ENCODE results near the gene EIF2AK2.

EIF2AK2 gene

DNA sequence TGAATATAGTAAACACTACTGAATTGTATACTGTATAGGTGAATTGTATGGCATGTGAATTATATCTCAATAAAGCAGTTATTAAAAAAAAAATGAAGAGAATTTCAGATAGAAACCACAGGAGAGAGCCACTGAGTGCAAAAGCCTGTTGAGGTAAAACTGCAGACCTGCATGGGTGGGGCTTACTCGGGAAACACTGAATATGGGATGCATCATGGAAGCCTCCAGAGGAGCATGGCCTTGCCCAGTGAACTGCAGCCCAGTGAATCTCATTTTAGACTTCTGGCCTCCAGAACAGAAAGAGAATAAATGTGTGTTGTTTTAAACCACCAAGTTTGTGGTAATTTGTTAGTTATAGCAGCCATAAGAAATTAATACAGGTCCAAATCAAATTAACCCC is 56.7 kb downstream of the EIF2AK2 start:
- DNase-seq (ENCODE audit: low read depth in 2 of 2): no peak

DNA sequence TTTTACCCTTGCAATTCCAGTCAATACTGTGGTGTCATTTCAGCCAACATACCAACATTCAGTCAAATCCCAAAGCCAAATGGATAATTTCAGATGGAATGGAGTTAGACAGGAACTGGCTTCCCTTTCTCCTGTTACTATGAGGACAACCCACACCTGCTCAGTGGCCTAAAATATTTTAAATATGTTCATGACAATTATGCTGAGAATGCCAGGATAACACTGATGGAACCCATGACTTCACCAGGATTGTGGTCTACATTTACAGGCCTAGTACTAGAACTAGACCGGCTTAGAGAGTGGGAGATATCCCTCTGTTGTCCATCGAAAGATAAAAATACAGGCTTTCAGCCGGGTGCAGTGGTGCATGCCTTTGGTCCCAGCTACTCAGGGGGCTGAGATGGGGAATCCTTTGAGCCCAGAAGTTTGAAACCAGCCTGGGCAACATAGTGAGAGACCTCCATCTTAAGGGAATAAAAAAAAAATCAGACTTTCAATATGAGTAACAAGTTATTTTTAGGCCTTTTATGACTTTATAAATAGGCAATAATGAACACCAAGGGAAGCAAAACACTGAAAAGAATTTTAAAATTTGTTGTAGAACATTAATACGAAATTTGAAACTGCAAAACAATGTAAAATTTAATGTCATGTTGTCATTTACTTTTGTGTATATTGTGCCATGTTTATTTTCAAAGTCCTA is 58.2 kb downstream of the EIF2AK2 start:
- no peak for DNase-seq (ENCODE audit: low read depth in 2 of 2)

DNA sequence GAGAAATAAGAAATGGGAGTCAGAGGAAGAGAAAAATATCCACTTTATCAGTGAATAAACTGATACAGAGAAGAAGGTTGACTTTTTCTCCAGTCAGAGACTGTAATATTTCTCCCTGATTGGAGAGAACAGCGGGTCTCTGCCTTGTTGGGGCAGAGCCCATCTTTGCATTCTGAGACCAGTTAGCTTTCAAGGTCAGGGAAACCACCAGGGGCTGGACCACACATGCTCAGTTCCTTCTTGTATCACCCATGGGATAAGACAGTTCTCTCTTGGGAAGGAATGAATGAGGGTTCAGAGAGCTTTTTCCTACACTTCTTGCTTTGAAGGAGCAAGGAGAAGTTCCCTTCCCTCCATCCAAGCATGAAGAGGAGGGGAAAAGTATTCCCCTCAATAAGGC is 60.2 kb downstream of the EIF2AK2 start:
- DNase-seq (ENCODE audit: low read depth in 2 of 2): no peak

DNA sequence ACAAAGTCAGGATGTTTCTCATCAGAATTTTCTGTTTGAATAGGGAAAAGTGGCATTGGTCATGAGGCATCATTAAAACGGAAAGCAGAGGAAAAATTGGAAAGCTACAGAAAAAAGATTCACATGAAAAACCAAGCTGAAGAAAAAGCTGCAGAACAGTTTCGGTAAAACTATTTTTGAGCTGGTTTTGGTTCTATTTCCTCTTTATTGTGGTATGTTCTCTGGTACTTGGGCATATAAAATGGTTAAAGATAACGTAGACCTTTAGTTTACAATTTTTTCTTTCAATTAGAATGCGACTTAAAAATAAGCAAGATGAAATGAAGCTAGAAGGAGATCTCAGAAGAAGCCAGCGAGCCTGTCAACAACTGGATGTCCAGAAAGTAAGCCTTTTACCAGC is 64.9 kb downstream of the EIF2AK2 start:
- DNase-seq (ENCODE audit: low read depth in 2 of 2): no peak

GRCh38 chr2:37090019-37090477 is 66.7 kb downstream of the EIF2AK2 start:
- no peak for DNase-seq (ENCODE audit: low read depth in 2 of 2)

- DNase-seq (ENCODE audit: low read depth in 2 of 2): no peak
These were observed 71.0 kb downstream of the EIF2AK2 start for GRCh38 chr2:37085731-37086147.

- no peak for DNase-seq (ENCODE audit: low read depth in 2 of 2)
These were observed 72.0 kb downstream of the EIF2AK2 start for GRCh38 chr2:37084797-37085196.

GRCh38 chr2:37083873-37084794 is 72.6 kb downstream of the EIF2AK2 start, which contains the start of the genes GPATCH11 and HEATR5B:
Gene GPATCH11, plus strand, starts transcription at chr2:37084518. Its CDS starts 3,864 bp downstream, at chr2:37088382.
Gene HEATR5B, minus strand, starts transcription at chr2:37084372. Its CDS starts 958 bp downstream, at chr2:37083414.
- peak; percentile 78 to 85 for DNase-seq (ENCODE audit: low read depth in 2 of 2)

- no peak for DNase-seq (ENCODE audit: low read depth in 2 of 2)
These were observed 76.1 kb downstream of the EIF2AK2 start for GRCh38 chr2:37080689-37081088.

DNA sequence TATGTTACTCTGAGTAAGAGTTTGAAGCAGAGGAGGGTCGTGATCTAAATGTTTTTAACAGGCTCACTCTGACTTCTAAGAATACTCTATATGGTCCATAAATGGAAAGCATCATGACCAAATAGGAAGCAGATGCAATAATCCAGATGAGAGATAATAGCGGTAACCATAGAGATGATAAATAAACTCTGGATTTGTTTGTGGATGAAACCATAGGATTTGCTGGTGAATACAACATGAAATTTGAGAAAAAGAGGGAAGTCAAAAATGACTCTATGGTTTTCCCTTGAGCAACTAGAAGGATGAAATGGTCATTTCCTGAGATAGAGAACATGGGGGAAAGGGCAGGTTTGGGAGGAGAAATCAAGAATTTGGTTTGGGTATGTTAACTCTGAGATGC is 76.5 kb downstream of the EIF2AK2 start:
- no peak for DNase-seq (ENCODE audit: low read depth in 2 of 2)

DNA sequence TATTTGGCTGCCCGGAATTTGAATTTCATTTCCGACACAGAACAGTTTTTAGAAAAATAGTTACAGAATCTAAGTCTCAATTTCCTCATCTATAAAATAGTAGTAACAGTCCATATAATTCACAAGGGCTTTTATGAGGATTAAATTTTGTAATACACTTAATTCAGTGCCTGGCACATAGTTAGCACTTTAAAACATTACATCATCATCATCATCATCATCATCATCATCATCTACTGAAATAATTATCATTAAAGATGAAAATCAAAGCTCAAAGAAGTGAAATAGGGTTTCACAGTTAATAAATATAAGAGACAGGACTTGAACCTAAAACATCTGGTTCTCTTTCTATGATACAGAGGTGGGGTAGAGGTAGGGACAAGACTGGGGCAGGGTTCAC is 85.8 kb downstream of the EIF2AK2 start:
- no peak for DNase-seq (ENCODE audit: low read depth in 2 of 2)

GRCh38 chr2:37068686-37069085 is 88.1 kb downstream of the EIF2AK2 start:
- no peak for DNase-seq (ENCODE audit: low read depth in 2 of 2)

DNA sequence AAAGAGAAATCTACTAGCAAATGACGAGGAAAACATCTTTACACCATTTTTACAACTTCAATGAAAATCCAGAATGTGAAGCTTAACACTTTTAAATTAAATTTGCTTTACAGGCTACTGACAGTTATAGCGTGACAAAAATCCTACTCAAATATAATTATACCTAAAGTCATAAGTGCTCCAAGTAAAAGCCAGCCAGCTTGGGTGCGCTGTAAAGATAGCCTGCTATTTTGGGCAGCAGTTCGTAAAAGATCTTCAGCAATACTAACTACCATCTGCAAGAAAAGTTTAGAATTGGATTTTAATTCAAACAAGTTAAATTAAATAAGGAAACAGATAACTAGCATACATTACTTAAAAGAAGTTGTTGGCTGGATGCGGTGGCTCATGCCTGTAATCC is 95.0 kb downstream of the EIF2AK2 start:
- DNase-seq (ENCODE audit: low read depth in 2 of 2): no peak

DNA sequence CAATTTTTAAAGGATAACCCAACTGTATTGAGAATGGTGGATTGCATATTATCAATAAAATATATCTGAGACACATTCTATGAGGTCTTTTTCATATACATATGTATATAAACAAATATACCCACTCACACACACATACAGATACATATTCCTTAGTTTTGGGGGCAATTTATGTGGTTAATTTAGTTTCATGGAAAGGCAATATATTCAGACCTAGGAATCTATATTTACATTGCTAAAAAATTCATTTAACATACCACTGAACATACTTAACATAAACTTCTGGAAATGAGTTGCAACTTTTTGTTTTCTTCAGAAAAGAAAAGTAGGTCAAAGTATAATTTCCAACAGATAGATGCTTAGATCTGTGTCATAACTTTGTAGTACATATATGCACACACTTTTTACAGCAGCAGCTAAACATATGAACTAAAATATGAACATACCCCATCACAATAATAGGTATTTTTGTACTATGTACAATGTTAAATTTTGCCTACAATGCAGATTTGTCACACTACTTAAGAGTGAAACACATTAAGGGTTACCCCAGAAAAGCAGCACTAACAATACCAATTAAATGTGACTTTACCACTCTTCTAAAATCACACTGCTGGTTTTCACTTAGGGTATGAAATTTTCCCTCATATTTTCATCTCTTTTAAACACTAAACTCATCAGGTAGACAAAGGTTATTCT is 95.6 kb downstream of the EIF2AK2 start:
- no peak for DNase-seq (ENCODE audit: low read depth in 2 of 2)

GRCh38 chr2:37060446-37060845 is 96.3 kb downstream of the EIF2AK2 start:
- DNase-seq (ENCODE audit: low read depth in 2 of 2): no peak

DNA sequence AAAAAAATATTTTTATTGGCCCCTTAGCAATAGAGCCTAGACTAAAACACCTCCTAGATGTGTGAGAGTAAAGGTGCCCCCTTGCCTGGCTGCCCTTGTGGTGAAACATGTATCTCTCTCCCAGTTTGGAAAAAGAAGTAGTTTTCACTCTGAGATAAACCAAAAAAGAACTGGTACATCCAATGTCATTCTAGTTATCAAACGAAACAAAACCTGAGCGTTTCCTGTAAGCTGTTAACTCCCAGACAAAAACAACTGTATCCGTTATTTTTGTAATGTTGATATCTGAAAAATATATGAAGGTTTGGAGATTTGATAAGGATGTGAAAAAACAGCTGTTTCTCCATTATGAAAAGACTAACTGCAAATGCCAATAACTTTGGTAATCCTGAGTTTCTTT is 96.9 kb downstream of the EIF2AK2 start:
- DNase-seq (ENCODE audit: low read depth in 2 of 2): no peak

DNA sequence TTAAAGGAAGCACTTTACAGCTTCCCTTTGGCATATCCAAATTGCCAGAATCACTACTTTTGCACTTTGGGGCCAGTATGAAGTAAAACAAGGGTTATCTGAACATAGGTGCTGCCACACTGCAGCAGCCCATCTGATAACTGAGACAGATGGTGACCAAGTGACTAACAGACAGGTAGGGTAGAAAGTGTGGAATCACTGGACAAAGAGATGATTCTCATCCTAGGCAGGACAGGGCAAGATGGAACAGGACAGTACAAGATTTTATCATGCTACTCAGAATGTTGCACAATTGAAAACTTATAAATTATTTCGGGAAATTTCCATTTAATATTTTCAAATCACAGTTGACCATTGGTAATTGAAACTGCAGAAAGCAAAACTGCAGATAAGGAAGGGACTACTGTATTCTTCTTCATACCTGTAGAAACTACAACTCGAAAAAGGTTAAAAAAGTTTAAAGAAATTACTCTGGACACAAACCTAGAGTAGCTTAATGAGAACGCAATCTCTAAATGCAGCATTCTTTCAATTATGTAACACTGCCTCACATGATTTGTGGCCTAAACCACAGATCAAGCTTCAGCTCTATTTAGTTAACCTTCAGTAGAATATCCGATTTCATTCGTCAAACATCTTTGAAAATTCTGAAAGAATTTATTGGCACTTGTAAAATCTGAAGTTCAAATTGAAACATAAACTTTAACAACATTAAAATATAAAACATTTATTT is 104.0 kb downstream of the EIF2AK2 start:
- no peak for DNase-seq (ENCODE audit: low read depth in 2 of 2)

Data from stimulated activated CD4-positive, alpha-beta T cell treated with anti-CD3 and anti-CD28 coated beads, Interleukin-1b, Interleukin-23, amount 100 ng/mL, for 1 hour (primary cell).